Measurements from ENCODE around the gene SYTL1.

Gene SYTL1

GRCh38 chr1:27399251-27400025, 57.6 kb downstream of the SYTL1 start:
- DNase-seq (ENCODE audit: extremely low spot score, insufficient read length, low read depth) (no peak), FAIRE-seq (no peak)

DNA sequence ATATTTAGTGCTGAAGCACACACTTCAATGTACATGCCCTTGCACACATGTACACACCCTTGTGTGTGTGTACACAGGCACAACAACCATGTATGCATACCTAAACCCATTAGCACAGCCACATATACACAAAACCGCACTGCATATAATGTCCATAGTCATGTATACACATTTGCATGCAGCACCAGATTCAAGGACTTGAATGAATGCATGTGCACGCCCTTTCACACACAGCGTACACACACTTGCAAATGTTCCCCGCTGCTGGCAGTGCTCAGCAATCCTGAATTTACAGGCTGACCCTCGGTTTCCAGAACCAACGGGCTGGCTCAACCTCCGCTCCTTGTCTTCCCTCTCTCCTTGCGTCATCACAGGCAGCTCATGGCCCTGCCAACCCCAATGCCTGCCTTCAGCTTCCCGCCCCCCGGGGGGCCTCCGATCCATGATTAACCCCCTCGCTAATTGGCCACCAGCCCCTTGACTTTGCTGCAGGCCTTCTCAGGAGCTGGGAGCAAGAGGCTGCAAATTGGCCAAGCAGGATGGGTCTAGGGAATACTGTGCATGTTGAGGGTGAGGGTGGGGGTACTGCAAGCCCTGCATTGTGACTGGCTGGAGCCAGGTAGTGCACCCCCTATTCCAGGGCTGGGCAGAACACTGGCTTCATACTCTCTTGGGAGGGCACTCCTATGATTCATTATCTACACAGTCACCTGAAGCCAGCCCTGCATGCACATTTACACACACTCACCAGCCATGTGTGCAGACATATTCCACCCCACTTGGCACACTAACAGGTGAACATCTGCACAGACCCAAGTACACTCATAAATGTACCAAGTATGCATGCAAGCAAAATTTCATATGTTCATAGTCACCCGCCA, 58.5 kb downstream of the SYTL1 start:
- FAIRE-seq = no peak
- DNase-seq (ENCODE audit: extremely low spot score, insufficient read length, low read depth) = no peak

DNA sequence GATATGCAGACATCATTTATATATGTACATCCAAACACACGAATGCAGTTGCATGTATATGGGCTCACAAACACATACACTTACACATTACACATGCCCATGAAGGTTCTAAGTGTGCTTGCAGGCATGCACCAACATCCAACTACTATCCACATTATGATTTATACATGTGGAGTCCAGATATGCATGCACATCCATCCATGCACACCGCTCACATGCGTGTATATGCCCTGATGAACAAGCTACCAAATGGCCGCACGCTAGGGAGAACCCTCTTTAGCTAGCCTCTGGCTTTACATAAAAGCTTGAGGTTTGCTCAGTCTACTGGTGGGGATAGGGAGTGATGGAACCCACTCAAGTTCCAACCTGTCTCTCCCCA, 59.1 kb downstream of the SYTL1 start:
- DNase-seq (ENCODE audit: extremely low spot score, insufficient read length, low read depth) (no peak), FAIRE-seq (no peak)

DNA sequence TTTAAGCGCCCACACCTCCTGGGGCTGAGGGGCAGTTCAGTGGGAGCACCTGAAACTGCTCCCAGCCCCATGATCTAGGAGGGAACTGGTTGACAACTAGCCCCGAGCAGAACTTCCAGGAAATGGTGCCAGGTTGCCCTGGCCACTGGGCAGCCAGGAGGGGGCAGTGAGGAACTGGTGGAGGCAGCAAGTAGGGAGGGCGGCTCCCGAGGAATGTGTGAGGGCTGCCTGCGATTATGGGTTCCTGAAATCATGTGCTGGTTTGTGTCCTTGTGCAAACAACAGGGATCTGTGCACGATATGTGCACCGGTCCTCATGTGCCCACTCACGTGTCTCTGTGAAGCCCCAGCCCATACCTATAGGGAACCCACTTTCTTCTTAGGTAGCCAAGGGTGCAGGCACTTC, 60.5 kb downstream of the SYTL1 start:
- FAIRE-seq (no peak), DNase-seq (ENCODE audit: extremely low spot score, insufficient read length, low read depth) (no peak)

GRCh38 chr1:27403065-27403726, 61.4 kb downstream of the SYTL1 start:
- DNase-seq (ENCODE audit: extremely low spot score, insufficient read length, low read depth) (peak; percentile 28), FAIRE-seq (peak; percentile 61)

Data from GM18507 (cell line).